BJ (cell line): ENCODE results near the gene TECPR2. TPM values are rescaled to one million over a fixed set of nuclear protein-coding genes. Genes with fewer than 3 reads are reported as not detected.

Experiments used
- CTCF ChIA-PET: fragments of 350-600 bp; formaldehyde crosslinking; extraction: SDS; loops from one replicate; lab custom pipeline; 2021; ENCODE audit warnings: antibody characterized with exemption, inconsistent platforms; lab: Yijun Ruan, JAX
- POLR2A ChIA-PET: fragments of 300-600 bp; sonication (Branson Sonifier 250); formaldehyde crosslinking; extraction: SDS; loops from one replicate; lab custom pipeline; 2021; ENCODE audit warnings: antibody characterized with exemption; lab: Charles Lee
- DNase-seq: peaks from one replicate; pipeline ENCODE4 v3.0.0-alpha.2; 2011; ENCODE audit warnings: low read depth
- H3K27me3 ChIP-seq: 2 replicates; pipeline ENCODE4 v1.6.0; 2011; ENCODE audit warnings: low read length; ENCODE audit not compliant: control insufficient read depth, insufficient read depth
- H3K36me3 ChIP-seq: 2 replicates; pipeline ENCODE4 v1.5.1; 2011; ENCODE audit warnings: low read length; ENCODE audit not compliant: control insufficient read depth, insufficient read depth
- H3K4me3 ChIP-seq: 2 replicates; pipeline ENCODE4 v1.5.1; 2011; ENCODE audit warnings: low read depth, mild to moderate bottlenecking, control low read depth, low read length
- polyA plus RNA-seq: library from polyadenylated mRNA; depleted of rRNA; stranded (reverse); fragments of >200 nt; gene quantifications from 2 replicates; pipeline ENCODE4 v1.2.3, GENCODE V29; 2011
- TF ChIP-seq, protein P1 (sequence below): IDR thresholded peaks from 2 replicates; pipeline ENCODE4 v1.5.1; 2011; ENCODE audit warnings: low read depth, mild to moderate bottlenecking, control low read depth, inconsistent platforms, low read length, moderate library complexity; ENCODE audit not compliant: insufficient read depth

TECPR2 gene
- polyA plus RNA-seq, 1 experiment, result 11.7 TPM

DNA sequence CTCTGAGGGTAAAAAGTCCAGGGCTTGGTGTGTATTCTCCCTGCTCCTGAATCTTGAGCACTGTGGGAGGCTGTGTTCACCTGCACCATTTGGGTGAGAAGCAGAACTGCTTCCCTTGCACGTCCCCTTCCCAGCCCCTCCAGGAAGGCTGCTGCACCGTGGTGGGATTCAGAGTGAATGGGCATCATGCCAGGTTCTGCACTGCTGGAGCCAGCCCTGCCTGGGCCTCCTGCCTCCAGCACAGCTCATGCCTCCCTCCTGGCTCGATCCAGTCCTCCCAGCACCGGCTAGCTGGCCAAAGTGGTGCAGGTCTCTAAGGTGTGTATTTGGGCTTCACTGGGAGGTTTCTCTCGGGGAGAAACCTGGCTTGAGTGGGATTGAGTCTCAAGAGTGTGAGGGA, 92.0 kb downstream of the TECPR2 start:
- Histone ChIP-seq H3K4me3 (no peak overlapping the region), H3K27me3 (no peaks in the 10 kb centered on the region), H3K36me3 (peaks cover 17% of the 10 kb centered on the region)
- no peak for DNase-seq
- ChIA-PET POLR2A (no interaction called here), CTCF (no interaction called here)
- TF ChIP-seq, protein P1, sequence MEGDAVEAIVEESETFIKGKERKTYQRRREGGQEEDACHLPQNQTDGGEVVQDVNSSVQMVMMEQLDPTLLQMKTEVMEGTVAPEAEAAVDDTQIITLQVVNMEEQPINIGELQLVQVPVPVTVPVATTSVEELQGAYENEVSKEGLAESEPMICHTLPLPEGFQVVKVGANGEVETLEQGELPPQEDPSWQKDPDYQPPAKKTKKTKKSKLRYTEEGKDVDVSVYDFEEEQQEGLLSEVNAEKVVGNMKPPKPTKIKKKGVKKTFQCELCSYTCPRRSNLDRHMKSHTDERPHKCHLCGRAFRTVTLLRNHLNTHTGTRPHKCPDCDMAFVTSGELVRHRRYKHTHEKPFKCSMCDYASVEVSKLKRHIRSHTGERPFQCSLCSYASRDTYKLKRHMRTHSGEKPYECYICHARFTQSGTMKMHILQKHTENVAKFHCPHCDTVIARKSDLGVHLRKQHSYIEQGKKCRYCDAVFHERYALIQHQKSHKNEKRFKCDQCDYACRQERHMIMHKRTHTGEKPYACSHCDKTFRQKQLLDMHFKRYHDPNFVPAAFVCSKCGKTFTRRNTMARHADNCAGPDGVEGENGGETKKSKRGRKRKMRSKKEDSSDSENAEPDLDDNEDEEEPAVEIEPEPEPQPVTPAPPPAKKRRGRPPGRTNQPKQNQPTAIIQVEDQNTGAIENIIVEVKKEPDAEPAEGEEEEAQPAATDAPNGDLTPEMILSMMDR, result no peak

DNA sequence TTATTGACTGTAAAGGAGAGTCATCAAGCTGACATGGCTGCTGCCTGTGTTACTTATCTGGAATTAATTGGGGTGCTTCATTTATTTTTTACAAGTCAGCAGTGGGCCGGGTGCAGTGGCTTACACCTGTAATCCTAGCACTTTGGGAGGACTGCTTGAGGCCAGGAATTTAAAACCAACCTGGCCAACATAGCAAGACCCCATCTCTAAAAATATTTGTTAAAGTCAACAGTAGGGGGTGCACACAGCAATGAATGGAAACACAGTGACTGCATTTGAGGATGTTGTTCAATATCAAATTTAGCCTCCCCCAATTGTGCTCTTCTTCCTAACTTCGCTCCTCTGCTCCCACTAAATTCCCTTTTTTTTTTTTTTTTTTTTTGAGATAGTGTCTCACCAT, 94.8 kb downstream of the TECPR2 start:
- Histone ChIP-seq H3K36me3 (peaks cover 7% of the 10 kb centered on the region), H3K4me3 (no peak overlapping the region), H3K27me3 (no peaks in the 10 kb centered on the region)
- CTCF ChIA-PET, result interaction anchor here (1.4 to 1.9 kb wide), 2 partner anchors 43 to 57 kb away, joined by 3 to 4 read pairs; no protein-coding TSS in a partner anchor
- no peak for DNase-seq
- POLR2A ChIA-PET, result no interaction called here
- TF ChIP-seq, protein P1, result no peak

DNA sequence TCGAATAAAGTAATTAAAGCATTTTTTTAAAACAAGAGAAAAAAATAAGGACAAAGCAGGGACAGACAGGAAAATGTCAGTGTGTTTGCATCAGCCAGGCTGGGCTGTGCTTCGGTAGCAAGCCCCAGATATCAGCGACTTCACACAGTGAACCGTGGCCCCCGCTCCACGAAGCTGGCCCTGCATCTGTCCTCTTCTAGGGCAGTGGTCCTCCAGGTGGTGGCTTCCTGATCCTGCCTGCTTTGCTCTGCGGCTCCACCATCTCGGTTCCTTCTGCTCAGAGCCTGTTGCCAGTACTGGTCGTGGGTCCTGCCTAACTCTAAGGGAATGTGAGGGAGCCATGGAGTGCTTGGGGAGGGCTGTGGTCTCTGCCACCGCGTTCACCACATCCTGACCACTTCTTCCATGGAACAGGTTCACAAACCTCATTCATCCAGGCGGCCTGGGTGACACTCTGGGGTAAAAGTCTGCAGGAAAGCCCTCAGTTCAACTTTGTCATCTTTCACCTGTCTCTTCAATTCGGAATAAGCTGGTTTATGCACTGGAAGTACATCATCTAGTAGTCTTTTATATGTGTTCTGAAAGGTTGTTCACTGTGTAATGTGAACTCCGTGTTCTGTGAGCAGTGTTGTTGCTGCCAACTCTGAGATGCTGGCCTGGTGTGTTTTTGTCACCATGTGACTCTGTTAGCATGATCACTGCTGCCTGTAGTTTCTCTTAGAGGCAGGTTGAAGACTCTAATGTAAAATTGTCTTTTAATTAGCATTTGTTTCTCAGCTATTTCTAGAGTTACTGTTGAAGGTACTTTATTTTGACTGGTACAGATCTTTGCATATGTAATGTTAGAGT, 99.0 kb downstream of the TECPR2 start:
- TF ChIP-seq, protein P1, result no peak
- Histone ChIP-seq H3K27me3 (no peaks in the 10 kb centered on the region), H3K36me3 (peaks cover 8% of the 10 kb centered on the region), H3K4me3 (no peak overlapping the region)
- DNase-seq, result no peak
- ChIA-PET POLR2A (no interaction called here), CTCF (interaction anchor here (1.0 to 1.2 kb wide), 2 partner anchors 18 to 53 kb away, joined by 3 read pairs; no protein-coding TSS in a partner anchor)

DNA sequence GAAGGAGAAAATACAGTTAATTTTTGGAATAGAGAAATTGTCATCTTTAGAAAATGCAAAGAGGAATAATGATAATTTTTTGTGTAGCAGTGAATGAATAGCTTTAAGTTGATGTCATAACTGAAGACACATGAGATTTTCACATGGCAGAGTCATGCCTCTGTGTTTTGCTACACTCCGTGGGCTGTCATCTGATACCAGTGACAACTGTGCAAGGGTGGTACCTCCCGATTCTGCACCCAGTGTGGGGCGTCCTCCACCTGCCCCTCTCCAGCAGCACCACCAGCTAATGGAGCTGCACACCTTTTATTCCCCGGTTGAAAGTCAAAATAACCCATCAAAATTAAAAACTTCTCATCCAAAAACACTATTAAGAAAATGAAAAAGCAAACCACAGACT, 99.7 kb downstream of the TECPR2 start:
- no peak for DNase-seq
- TF ChIP-seq, protein P1, result no peak
- Histone ChIP-seq H3K4me3 (no peak overlapping the region), H3K27me3 (no peaks in the 10 kb centered on the region), H3K36me3 (peaks cover 6% of the 10 kb centered on the region)
- CTCF ChIA-PET, result interaction anchor here (1.0 to 1.2 kb wide), 2 partner anchors 19 to 52 kb away, joined by 3 read pairs; no protein-coding TSS in a partner anchor
- POLR2A ChIA-PET, result no interaction called here

DNA sequence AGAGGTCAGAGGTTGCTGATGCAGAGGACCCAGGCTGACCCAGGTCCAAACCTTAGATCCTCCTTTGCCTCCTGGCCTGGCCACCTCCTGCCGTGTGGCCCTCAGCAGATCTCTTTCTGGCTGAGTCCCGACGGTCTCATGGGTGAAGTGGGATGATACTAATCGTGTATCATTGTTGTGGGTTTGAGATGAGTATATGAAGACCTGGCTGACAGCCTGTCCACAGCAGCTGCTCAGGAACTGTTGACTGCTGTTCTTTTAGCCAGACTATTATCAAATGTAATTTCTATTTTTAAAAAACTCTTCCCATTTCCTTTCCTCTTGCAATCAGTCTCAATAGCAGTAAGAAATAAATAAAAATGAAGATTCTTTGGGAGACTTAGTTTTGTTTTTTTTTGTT, 101.3 kb downstream of the TECPR2 start:
- ChIA-PET CTCF (interaction anchor here (1.5 kb wide), 1 partner anchor 26 kb away, joined by 6 read pairs; no protein-coding TSS in a partner anchor), POLR2A (no interaction called here)

More for the DNA sequence above, 101.3 kb downstream of the TECPR2 start:
- Histone ChIP-seq H3K4me3 (no peak overlapping the region), H3K36me3 (peaks cover 6% of the 10 kb centered on the region), H3K27me3 (no peaks in the 10 kb centered on the region)
- TF ChIP-seq, protein P1, result no peak
- no peak for DNase-seq
